Gastroesophageal sphincter (tissue), 4 donors: ENCODE data around the gene KATNAL2. TPM values are rescaled to one million over a fixed set of nuclear protein-coding genes. Genes with fewer than 3 reads are reported as not detected.

Experiments used
- ATAC-seq: fragments of 150-250 bp; one replicate; pipeline ENCODE4 v1.9.1; 2016; ENCODE audit warnings: mild to moderate bottlenecking, moderate library complexity
- H3K27ac ChIP-seq, 4 donors: fragments of 200-600 bp; sonication (generic) in 3 of 4; 1 replicate in 3 of 4; 2 replicates in 1 of 4; pipeline ENCODE4 v1.5.1; 2016 to 2019
- H3K27me3 ChIP-seq: fragments of 200-600 bp; sonication (generic); one replicate; pipeline ENCODE4 v1.5.1; 2019
- H3K36me3 ChIP-seq, 2 donors: fragments of 200-600 bp; sonication (generic); one replicate each; pipeline ENCODE4 v1.5.1; 2019; ENCODE audit warnings: control low read depth in 1 of 2
- H3K4me1 ChIP-seq, 3 donors: fragments of 200-600 bp; sonication (generic); 1 replicate in 2 of 3; 2 replicates in 1 of 3; pipeline ENCODE4 v1.5.1; 2016 to 2019; ENCODE audit warnings: control low read depth in 2 of 3
- H3K4me3 ChIP-seq, 2 donors: fragments of 200-600 bp; sonication (generic); one replicate each; pipeline ENCODE4 v1.5.1; 2019; ENCODE audit warnings: mild to moderate bottlenecking in 1 of 2, moderate library complexity in 1 of 2
- H3K9me3 ChIP-seq, 3 donors: fragments of 200-600 bp; sonication (generic); one replicate each; pipeline ENCODE4 v1.5.1; 2017 to 2019; ENCODE audit warnings: control low read depth in 2 of 3
- EP300 ChIP-seq: sonication (generic); formaldehyde crosslinking; IDR thresholded peaks from one replicate; pipeline ENCODE4 v1.6.1; 2017; ENCODE audit warnings: antibody characterized with exemption, mild to moderate bottlenecking
- POLR2A ChIP-seq, 2 donors: fragments of 450-650 bp; IDR thresholded peaks; one replicate each; pipeline ENCODE4 v1.6.1; 2017; ENCODE audit warnings: antibody characterized with exemption in 2 of 2, mild to moderate bottlenecking in 2 of 2, moderate library complexity in 1 of 2
- POLR2AphosphoS5 ChIP-seq: sonication (generic); formaldehyde crosslinking; IDR thresholded peaks from one replicate; pipeline ENCODE4 v1.6.1; 2017; ENCODE audit warnings: antibody characterized with exemption
- WGBS, 2 donors: methylation state at CpG; one replicate each; pipeline ENCODE4 v1.1.5; 2018; ENCODE audit warnings: low coverage in 1 of 2; 5-methylcytosine and 5-hydroxymethylcytosine counted together
- small RNA-seq, 4 donors: library from RNA; depleted of rRNA; stranded (forward); fragments of <200 nt; gene quantifications; one replicate each; pipeline ENCODE3, GENCODE V24; 2016
- total RNA-seq, 4 donors: library from RNA; depleted of rRNA; stranded (reverse); fragments of >200 nt; gene quantifications; one replicate each; pipeline ENCODE4 v1.1.0, GENCODE V29; 2016
- TF ChIP-seq, protein P1 (sequence below), 4 experiments: fragments of 200-600 bp in 2 of 4; fragments of 450-650 bp in 2 of 4; sonication (generic) in 1 of 4; IDR thresholded peaks; one replicate each; pipeline ENCODE4 v1.5.1; 2017 to 2019; ENCODE audit warnings: antibody characterized with exemption in 4 of 4, mild to moderate bottlenecking in 2 of 4, moderate library complexity in 2 of 4

KATNAL2 gene
- total RNA-seq, 4 donors from 2014 or later = 0.89 to 4.1 (median 3.3) TPM

DNA sequence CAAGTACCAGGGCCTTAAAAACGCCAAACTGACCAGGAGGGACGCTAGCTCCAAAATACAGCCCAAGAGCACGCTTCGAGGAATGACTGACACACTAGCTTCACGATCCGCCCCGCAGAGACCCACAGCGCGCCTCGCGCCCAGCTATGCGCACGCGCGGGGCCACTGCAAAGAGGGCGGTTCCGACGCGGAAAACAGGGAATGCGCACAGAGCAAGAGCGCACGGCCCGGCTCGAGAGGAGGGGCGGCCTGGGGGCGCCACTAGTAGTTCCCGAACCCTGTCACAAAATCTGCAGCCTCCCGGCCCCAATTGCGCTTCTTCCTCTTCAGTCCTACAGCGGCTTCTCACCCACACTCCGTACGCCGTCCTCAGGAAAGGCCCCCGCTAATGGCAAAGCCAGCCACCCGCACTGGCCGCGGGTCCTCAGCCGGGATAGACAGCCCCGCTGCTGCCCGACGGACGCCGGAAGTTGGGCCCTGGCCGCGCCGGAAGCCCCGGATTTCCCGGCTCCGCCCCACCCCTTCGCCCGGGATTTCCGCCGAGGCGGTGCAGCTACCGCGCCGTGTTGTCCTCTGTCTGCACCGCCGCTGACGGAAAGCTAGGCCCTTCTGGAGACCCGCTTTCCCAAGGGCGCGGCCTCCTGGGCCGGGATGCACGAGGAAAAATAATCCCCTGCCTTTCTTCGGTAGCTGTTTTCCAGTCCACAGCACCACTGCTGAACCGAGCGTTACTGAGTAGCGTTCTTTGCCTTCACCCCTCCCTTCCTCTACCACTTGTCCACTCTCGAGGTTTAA lies 232.8 kb downstream of the KATNAL2 start, which contains the start of gene HDHD2:
Gene HDHD2 (minus strand): TSS at position 472 of the 795 bp plus-strand sequence. CDS start 14,061 bp downstream, outside the sequence.
- Histone ChIP-seq H3K9me3 (no peaks in the 10 kb centered on the region), H3K27me3 (no peaks in the 10 kb centered on the region), H3K36me3 (peaks cover 0 to 20% of the 10 kb centered on the region in 2 donors), H3K4me3 (peak within 1 kb of the TSS; percentile 68 to 91), H3K27ac (peak within 1 kb of the TSS; percentile 84 to 96 (median 92)), H3K4me1 (peaks cover 0 to 37% (median 17%) of the 10 kb centered on the region in 3 donors)
- WGBS, 2 donors = 0 to 1% methylated on average over 11 to 23 of the region's 70 CpGs
- peak; percentile 76 to 91 for TF ChIP-seq POLR2A (IDR thresholded peaks at IDR 0.05)
- no peak for TF ChIP-seq EP300
- TF ChIP-seq POLR2AphosphoS5 = peak; percentile 93
- TF ChIP-seq, protein P1, sequence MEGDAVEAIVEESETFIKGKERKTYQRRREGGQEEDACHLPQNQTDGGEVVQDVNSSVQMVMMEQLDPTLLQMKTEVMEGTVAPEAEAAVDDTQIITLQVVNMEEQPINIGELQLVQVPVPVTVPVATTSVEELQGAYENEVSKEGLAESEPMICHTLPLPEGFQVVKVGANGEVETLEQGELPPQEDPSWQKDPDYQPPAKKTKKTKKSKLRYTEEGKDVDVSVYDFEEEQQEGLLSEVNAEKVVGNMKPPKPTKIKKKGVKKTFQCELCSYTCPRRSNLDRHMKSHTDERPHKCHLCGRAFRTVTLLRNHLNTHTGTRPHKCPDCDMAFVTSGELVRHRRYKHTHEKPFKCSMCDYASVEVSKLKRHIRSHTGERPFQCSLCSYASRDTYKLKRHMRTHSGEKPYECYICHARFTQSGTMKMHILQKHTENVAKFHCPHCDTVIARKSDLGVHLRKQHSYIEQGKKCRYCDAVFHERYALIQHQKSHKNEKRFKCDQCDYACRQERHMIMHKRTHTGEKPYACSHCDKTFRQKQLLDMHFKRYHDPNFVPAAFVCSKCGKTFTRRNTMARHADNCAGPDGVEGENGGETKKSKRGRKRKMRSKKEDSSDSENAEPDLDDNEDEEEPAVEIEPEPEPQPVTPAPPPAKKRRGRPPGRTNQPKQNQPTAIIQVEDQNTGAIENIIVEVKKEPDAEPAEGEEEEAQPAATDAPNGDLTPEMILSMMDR (IDR thresholded peaks at IDR 0.05) = no peak
- peak; percentile 96 for ATAC-seq

DNA sequence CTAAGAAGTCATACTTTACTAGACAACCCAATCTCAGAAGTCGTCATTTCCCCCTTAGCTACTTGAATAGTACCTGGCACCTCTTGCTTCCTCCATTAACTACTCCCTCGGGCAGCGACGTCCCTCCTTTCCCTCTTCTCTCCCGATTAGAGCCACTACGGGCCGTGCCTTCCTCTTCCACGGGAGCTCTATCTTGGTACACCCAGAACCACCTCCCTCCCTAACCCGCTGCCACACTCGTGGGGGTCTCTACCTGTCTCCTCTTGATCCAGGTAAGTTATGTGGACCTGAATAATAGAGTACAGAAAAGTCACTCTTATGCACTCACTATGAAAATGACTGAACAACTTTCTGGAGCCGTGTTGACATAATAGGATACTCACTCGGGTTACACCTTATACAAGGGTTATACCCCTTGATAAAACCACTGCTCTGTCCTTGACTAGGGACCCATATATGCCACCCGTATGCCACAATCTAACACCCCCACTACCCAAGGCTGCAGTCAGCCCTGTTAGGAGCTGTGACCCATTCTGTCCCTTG lies 233.5 kb downstream of the KATNAL2 start:
- ATAC-seq = peak; percentile 10
- peak overlapping the region; percentile 84 to 96 (median 92) for H3K27ac ChIP-seq

DNA sequence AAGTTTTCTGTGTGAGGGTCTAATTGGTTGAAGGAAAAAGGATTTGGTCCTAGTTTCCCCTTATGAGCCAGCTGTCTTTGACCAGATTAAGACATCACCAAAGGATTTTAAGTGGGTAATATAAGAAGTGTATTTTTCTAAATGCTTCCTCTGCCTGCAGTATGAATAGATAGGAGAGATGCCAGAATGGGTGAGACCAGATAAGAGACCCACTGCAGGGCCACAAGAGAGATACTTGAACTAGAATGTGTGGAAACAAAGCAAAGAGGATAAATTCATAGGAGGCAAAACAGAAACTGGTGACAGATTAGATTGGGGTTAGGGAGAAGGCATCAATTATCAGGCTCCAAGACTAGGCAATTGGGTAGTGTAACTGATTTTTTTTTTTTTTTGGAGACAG lies 234.0 kb downstream of the KATNAL2 start:
- H3K9me3 ChIP-seq = no peaks in the 10 kb centered on the region
- H3K4me3 ChIP-seq = peak overlapping the region in 1 of 2 donors; percentile 68
- TF ChIP-seq POLR2A (IDR thresholded peaks at IDR 0.05) (no peak), POLR2AphosphoS5 (no peak), EP300 (no peak)
- TF ChIP-seq, protein P1 (IDR thresholded peaks at IDR 0.05) = no peak
- H3K27ac ChIP-seq = peak overlapping the region in 3 of 4 donors; percentile 91 to 96 (median 92)
- H3K4me1 ChIP-seq = peaks cover 0 to 37% (median 17%) of the 10 kb centered on the region in 3 donors
- no peaks in the 10 kb centered on the region for H3K27me3 ChIP-seq
- H3K36me3 ChIP-seq = peaks cover 0 to 21% of the 10 kb centered on the region in 2 donors
- ATAC-seq = no peak

More for the DNA sequence above, 233.5 kb downstream of the KATNAL2 start:
- Histone ChIP-seq H3K27me3 (no peaks in the 10 kb centered on the region), H3K9me3 (no peaks in the 10 kb centered on the region), H3K36me3 (peaks cover 0 to 21% of the 10 kb centered on the region in 2 donors), H3K4me1 (peaks cover 0 to 37% (median 17%) of the 10 kb centered on the region in 3 donors), H3K4me3 (peak overlapping the region; percentile 68 to 91)
- TF ChIP-seq, protein P1 (IDR thresholded peaks at IDR 0.05) = no peak
- TF ChIP-seq POLR2A (IDR thresholded peaks at IDR 0.05) = no peak
- TF ChIP-seq EP300 = no peak
- no peak for TF ChIP-seq POLR2AphosphoS5
- 5 to 9% methylated on average over 13 of the region's 13 CpGs for WGBS, 2 donors

Small RNAs within 50 kb of the gene (small RNA-seq; reads per million reads assigned to genes)
- gene AC012254.4 = 0 reads per million in 4 donors

Other genes with a start within 250 kb of the KATNAL2 start
- gene ST8SIA5, start 160.5 kb upstream of the KATNAL2 start, total RNA-seq = under 1 TPM in 2 of 4 donors, not detected in 2; 0.08 to 0.27 TPM
- 10 to 100 TPM; 26.4 to 31.0 (median 28.1) TPM for gene PIAS2, start 95 bp upstream of the KATNAL2 start, total RNA-seq
- gene ELOA2, start 118.0 kb downstream of the KATNAL2 start, total RNA-seq = not detected
- gene HDHD2, start 232.9 kb downstream of the KATNAL2 start, total RNA-seq = 10 to 100 TPM; 18.9 to 29.3 (median 25.9) TPM